HG03095 (cell line): ENCODE measurements around the gene ATXN1.
A peak's percentile ranks its signal among the peaks of the same experiment; 100 is the strongest.

Source experiments
- ATAC-seq: cut with Tn5 transposase; IDR thresholded peaks from one replicate; pipeline ENCODE4 v1.9.1; 2021; ENCODE audit warnings: moderate library complexity; ENCODE audit not compliant: unreplicated experiment

ATXN1 gene

GRCh38 chr6:16375843-16376242 lies 385.4 kb downstream of the ATXN1 start:
- ATAC-seq = no peak

DNA sequence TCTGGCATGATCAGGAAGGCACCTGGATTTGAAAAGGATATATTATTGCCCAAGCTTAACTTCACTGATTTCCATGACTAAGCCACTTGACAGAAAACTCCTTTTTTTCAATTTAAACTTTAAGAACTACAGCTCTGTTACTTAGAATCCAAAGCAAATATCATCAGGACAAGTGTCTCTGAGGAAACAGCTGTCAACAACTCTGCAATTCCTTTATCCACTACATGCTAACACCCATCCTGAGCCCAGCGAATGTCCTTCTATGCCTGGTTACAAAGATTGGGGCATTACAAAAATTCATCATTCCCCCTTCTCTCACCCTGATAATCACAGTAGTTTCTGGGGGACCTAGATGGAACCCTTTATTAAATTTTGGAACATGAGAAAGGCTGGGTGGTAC lies 386.1 kb downstream of the ATXN1 start:
- no peak for ATAC-seq

- peak; percentile 88 for ATAC-seq
Observed at GRCh38 chr6:16374461-16375200, 386.6 kb downstream of the ATXN1 start.

GRCh38 chr6:16374016-16374415 lies 387.2 kb downstream of the ATXN1 start:
- ATAC-seq = no peak

DNA sequence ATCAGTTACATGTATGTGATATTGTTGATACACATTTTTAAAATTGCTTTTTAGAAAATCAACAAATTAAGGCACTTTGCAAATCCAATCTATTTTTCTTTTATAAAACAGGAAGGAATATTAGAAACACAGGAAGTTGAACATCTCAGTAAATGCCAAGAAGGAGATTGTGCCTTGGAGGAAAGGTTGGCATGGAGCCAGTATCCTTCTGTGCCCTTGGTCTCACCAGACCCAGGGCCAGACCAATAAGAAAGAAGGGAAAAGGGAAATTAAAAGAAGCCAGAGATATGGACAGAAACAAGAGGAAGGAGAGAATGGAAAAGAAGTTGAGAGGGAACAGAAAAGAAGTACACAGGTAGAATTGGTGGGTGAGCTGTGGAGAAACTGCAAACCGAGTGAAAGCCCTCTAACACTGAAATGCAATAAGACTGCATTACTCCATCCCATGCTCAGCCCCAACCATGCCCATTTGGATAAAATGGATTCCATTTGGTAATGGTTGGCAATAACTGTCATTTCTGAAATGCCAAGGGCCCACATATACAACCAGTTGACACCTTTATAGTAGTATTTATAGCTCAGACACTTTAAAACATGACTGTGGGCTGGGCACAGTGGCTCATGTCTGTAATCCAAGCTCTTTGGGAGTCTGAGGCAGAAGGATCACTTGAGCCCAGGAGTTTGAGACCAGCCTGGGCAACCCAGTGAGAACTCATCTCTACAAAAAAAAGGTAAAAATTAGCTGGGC lies 389.1 kb downstream of the ATXN1 start:
- no peak for ATAC-seq

GRCh38 chr6:16371401-16371800 lies 389.9 kb downstream of the ATXN1 start:
- ATAC-seq = no peak

- ATAC-seq = no peak
Observed at GRCh38 chr6:16370943-16371342, 390.3 kb downstream of the ATXN1 start.

GRCh38 chr6:16369989-16370388 lies 391.3 kb downstream of the ATXN1 start:
- ATAC-seq = no peak

DNA sequence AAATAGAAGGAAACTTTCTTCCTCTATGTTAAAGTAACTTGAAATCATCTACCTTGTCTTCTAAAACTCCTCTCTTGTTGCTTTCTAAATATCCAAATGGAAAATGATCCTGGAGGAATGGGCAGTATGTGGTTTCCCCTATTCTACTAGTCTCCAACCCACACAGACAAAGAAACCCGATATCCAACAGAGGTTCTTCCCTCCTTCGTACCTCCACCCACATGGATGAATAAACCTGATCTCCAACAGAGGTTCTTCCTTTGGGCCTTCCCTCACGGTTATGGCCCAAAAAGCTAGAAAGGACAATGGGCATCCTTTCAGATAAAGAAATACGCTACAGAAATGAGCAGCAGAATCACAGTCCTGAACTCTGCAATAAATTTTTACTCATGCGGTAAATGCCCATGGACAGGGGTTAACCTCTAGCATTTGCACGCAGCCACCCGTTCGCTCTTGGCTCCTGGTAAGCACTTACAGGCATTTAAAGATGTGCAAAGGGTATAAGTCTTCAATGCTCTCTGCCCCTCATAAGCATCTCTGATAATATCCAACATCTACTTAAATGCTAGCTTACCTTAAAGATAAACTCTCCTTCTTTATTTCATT lies 392.0 kb downstream of the ATXN1 start:
- no peak for ATAC-seq

DNA sequence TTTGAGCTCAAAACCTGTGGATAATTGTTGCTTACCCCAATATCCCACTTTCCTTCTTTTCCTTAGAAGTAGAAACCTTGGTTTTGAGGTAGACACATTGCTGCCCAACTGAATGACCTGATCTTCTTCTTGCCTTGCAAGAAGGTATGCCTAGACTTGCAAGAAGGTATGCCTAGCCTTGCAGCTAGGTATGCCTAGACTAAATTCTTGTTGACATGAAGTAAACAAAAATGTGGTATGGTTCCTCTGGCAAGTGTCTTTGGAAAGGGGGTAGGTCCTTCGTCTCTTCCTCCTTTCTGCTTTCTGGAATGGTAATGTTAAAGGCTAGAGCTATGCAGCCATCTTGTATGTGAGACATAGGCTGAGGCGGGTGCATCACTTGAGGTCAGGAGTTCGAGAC lies 393.7 kb downstream of the ATXN1 start:
- no peak for ATAC-seq

- ATAC-seq = no peak
Observed at GRCh38 chr6:16363749-16364148, 397.5 kb downstream of the ATXN1 start.

GRCh38 chr6:16362819-16363589 lies 398.3 kb downstream of the ATXN1 start:
- ATAC-seq = no peak

DNA sequence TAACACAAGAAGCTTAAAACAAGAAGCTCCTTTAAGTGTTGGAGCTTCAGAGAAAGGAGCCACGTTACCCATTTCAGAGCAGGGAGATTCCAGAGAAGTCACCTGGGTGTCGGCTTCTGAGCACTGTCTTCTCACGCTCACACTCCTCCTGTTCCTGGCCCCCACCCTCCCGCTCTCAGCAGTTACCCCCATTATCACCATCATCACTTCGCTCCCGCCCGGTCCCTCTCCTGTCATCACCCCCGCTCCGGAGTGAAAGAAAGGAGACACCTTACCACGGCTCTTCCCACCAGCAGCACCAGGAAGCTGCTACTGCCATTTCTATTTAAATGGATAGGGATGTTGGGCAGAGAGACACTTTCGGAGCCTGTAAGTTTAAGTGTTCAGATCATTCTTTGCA lies 399.0 kb downstream of the ATXN1 start:
- ATAC-seq = no peak

DNA sequence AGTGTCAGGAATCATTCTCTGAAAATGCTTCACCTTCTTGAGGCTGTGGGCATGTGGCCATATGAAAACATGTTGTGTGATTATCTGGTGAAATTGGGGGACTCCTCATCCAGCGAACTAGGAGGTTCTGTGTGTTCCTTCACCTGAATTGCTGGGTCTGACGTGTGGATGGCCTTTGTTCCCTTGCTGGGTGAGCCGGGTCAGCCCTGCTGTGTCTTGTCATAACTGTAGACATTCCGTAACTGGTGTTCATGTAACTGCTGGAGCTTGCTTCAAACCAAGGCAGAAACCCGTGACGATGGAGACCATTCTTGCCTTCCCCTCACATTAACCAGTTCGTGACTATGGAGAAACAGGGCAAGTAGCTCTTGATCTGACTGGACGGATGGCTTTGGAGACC lies 399.4 kb downstream of the ATXN1 start:
- no peak for ATAC-seq

DNA sequence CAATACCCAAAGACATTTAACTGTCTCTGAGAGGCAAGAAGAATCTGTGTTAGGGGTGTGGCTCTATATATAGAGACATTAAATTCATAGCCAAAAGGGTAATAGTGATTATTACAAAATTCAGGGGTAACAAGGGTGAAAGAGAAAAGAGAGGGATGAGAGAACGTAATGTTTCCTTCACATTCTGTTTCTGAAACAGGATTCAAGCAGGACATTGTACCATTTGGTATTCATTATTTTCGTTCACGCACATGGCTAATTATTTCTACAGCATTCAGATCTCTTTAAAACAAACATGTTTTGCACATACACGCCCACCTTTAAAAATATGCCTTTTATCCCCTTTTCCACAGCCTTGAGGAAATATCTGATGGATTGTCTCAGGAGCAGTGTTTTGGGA lies 400.1 kb downstream of the ATXN1 start:
- no peak for ATAC-seq

- no peak for ATAC-seq
Observed at GRCh38 chr6:16360365-16360764, 400.9 kb downstream of the ATXN1 start.

GRCh38 chr6:16359563-16359962 lies 401.7 kb downstream of the ATXN1 start:
- ATAC-seq = no peak

DNA sequence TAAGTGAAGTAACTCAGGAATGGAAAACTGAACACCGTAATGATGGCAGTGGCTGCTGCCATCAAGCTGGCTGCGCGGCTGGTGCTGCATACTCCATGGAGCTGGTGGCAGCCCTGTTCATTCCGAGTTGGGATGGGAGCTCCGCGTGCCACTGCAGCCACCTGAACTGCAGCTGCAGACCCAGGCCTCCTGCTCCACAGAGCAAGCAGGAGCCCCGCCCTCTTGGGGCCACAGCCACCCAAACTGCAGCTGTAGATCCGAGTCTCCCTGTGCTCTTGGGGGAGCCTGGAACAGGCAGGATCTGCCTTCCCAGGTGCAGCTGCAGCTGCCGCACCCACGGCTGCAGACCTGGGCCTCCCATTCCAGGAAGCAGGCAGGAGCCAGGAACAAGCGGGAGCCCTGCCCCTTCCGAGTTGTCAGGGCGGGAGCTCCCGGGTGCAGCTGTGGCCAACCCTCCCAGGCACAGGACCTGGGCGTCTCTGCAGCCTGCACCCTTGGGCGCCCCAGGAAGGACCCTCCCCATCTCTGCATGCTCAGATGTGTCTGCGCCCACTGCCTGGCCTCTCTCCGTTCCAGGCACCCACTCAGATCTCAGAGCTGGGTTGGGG lies 402.6 kb downstream of the ATXN1 start:
- no peak for ATAC-seq

DNA sequence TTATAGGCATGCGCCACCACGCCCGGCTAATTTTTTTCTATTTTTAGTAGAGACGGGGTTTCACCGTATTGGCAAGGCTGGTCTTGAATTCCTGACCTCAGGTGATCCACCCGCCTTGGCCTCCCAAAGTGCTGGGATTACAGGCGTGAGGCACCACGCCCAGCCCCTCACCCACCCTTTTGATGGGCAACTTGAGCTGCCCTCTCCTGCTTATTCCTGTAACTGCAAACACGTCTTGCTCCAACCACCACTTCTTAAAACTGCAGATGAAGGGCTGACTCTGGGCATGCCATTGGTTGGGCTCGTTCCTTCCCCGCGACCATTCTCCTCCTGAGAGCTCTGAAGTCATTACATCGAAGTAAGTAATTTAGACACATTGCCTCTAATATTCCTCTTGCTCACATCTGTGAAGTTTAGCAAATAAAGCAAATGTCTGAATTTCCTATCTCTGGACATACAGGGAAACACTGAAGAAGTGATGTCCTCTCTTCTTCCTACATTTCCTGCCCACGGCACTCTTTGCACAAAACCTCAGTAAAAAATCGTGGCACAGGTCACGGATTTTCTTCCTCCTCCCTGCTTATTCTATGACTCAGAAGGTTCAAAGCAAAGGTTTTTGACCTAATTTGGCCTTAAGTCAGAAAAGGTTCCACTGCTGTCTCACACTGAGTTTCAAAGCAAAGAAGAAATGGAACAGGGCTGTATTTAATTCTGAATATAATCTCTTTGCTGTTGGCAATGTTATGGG lies 405.4 kb downstream of the ATXN1 start:
- ATAC-seq = no peak

- ATAC-seq = no peak
Observed at GRCh38 chr6:16355238-16355637, 406.0 kb downstream of the ATXN1 start.
